GM12878 (cell line): ENCODE measurements around the gene PRRG3.

ENCODE experiments used
- CEBPB ChIP-seq, 2 experiments: fragments of 150-350 bp in 1 of 2; IDR thresholded peaks; 2 replicates each; pipeline ENCODE4 v1.6.1; 2012 to 2014; ENCODE audit warnings: low read depth in 2 of 2, low read length in 2 of 2, borderline replicate concordance in 1 of 2, inconsistent platforms in 1 of 2
- CTCF ChIP-seq, 3 experiments: IDR thresholded peaks in 2 of 3; conservative IDR thresholded peaks in 1 of 3; 2 replicates each; pipeline ENCODE4 v1.5.1; 2011; ENCODE audit warnings: low read depth in 3 of 3, low read length in 3 of 3, mild to moderate bottlenecking in 3 of 3, control low read depth in 2 of 3, moderate library complexity in 2 of 3, inconsistent platforms in 1 of 3, mixed read lengths in 1 of 3; ENCODE audit not compliant: control insufficient read depth in 2 of 3, insufficient read depth in 1 of 3; ENCODE audit errors: extremely low read depth in 1 of 3
- EED ChIP-seq: sonication (generic); IDR thresholded peaks from 2 replicates; pipeline ENCODE4 v1.6.1; 2016; ENCODE audit warnings: antibody characterized with exemption, low read depth
- EP300 ChIP-seq, 2 experiments: fragments of 150-350 bp in 1 of 2; IDR thresholded peaks; 2 replicates each; pipeline ENCODE4 v1.6.1; 2011 to 2012; ENCODE audit warnings: low read depth in 2 of 2, low read length in 2 of 2, borderline replicate concordance in 1 of 2, improper control_type of control experiment in 1 of 2, inconsistent platforms in 1 of 2; ENCODE audit not compliant: control insufficient read depth in 1 of 2
- EZH2 ChIP-seq: IDR thresholded peaks from 2 replicates; pipeline ENCODE4 v1.6.1; 2012; ENCODE audit warnings: low read depth, mild to moderate bottlenecking, control low read depth, inconsistent platforms, low read length, borderline replicate concordance; ENCODE audit not compliant: control insufficient read depth
- IRF3 ChIP-seq: fragments of 450-650 bp; IDR thresholded peaks from 2 replicates; pipeline ENCODE4 v1.6.1; 2014; ENCODE audit warnings: mild to moderate bottlenecking
- NBN ChIP-seq: fragments of 450-650 bp; IDR thresholded peaks from 2 replicates; pipeline ENCODE4 v1.6.1; 2016
- RAD21 ChIP-seq: IDR thresholded peaks from 2 replicates; pipeline ENCODE4 v1.6.1; 2011; ENCODE audit warnings: mild to moderate bottlenecking, low read depth, low read length, moderate library complexity; ENCODE audit not compliant: insufficient read depth
- RCOR1 ChIP-seq: conservative IDR thresholded peaks from 2 replicates; pipeline ENCODE4 v1.6.1; 2012; ENCODE audit warnings: low read depth, low read length, improper control_type of control experiment
- ZZZ3 ChIP-seq: IDR thresholded peaks from 2 replicates; pipeline ENCODE4 v1.6.1; 2011; ENCODE audit warnings: low read depth; ENCODE audit not compliant: control insufficient read depth, insufficient read length

GRCh38 chrX:151695583-151696340 lies 504 bp downstream of the PRRG3 start:
- no peak for TF ChIP-seq CEBPB (IDR thresholded peaks at IDR 0.05; ENCODE audit: borderline replicate concordance in 1 of 2, low read depth in 2 of 2, low read length in 2 of 2)
- no peak for TF ChIP-seq CTCF (IDR thresholded peaks at IDR 0.05 in 2 of 3, conservative IDR thresholded peaks at IDR 0.05 in 1 of 3; ENCODE audit: control insufficient read depth in 2 of 3, extremely low read depth in 1 of 3, insufficient read depth in 1 of 3, low read depth in 3 of 3, low read length in 3 of 3)
- TF ChIP-seq EED: no peak
- TF ChIP-seq EZH2: no peak
- TF ChIP-seq IRF3: no peak
- TF ChIP-seq EP300 (IDR thresholded peaks at IDR 0.05; ENCODE audit: borderline replicate concordance in 1 of 2, control insufficient read depth in 1 of 2, low read depth in 2 of 2, low read length in 2 of 2): no peak
- TF ChIP-seq NBN: no peak
- no peak for TF ChIP-seq ZZZ3
- TF ChIP-seq RAD21: no peak
- no peak for TF ChIP-seq RCOR1
